HUES48 (cell line): ENCODE data around the gene PSTPIP1.

Experiments
- H3K27ac ChIP-seq: one replicate; pipeline ENCODE4 v1.7.0; 2013; ENCODE audit warnings: low read depth, low read length, inconsistent platforms
- H3K27me3 ChIP-seq: 2 replicates; pipeline ENCODE4 v1.6.1; 2013; ENCODE audit warnings: mild to moderate bottlenecking, low read length; ENCODE audit not compliant: control insufficient read depth, insufficient read depth
- H3K36me3 ChIP-seq: 2 replicates; pipeline ENCODE4 v1.6.1; 2013; ENCODE audit warnings: low read length; ENCODE audit not compliant: control insufficient read depth, insufficient read depth
- H3K4me1 ChIP-seq: 2 replicates; pipeline ENCODE4 v1.6.1; 2013; ENCODE audit warnings: mild to moderate bottlenecking, low read length; ENCODE audit not compliant: control insufficient read depth, insufficient read depth
- H3K4me3 ChIP-seq: 2 replicates; pipeline ENCODE4 v1.5.1; 2013; ENCODE audit warnings: mild to moderate bottlenecking, low read depth, low read length
- H3K9ac ChIP-seq: 2 replicates; pipeline ENCODE4 v1.6.1; 2013; ENCODE audit warnings: mild to moderate bottlenecking, low read depth, low read length, moderate library complexity
- H3K9me3 ChIP-seq: 2 replicates; pipeline ENCODE4 v1.6.1; 2013; ENCODE audit warnings: low read length; ENCODE audit not compliant: control insufficient read depth, insufficient read depth

PSTPIP1 gene

DNA sequence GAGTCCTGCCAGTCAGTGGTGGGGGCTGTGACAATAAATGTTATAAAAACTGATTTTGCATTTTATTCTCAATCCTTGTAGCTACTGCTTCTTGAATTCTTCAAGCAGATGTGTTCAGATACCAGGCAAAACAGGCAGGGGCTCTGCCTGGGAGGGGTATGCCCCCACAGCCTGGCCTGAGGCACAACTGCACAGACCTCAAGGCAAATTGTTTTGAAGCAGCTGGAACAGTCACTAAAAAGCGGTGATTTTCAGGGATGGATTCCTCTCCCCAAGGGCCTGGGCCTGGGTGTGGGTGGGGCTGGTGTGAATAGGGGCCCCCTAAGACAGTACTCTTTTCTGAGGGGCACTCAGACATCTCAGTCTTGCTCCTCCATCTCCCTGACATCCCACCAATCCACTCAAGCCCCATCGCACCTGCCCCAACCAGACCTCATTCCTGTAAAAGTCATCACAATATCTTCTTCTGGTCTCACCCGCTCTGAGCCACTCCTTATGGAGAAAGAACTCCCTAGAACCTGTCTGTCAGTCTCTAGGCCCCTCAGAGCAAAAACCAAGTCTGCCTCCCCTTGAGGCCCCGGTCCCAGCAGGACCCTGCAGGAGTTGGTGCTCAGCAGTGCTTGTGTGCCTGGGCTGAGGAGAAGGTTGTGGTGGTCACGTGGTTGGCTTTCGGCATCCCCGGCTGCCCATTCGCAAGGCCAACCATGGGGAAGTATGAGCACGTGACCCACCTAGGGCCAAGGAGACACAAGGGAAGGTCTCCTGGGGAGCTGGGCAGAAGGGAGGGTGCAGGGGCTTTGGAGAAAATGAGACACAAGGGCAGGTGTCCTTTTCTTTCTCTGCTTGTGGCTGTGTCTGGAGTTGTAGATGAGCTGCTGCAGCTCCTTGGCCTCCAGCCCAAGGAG lies 2.9 kb upstream of the PSTPIP1 start:
- H3K27me3 ChIP-seq = no peaks in the 10 kb centered on the region
- no peaks in the 10 kb centered on the region for H3K36me3 ChIP-seq
- H3K9me3 ChIP-seq = no peaks in the 10 kb centered on the region
- H3K4me3 ChIP-seq = no peak overlapping the region
- H3K9ac ChIP-seq = no peak overlapping the region
- H3K27ac ChIP-seq = no peak overlapping the region
- peaks cover 6% of the 10 kb centered on the region; the same call in 1 of the 2 replicates for H3K4me1 ChIP-seq

DNA sequence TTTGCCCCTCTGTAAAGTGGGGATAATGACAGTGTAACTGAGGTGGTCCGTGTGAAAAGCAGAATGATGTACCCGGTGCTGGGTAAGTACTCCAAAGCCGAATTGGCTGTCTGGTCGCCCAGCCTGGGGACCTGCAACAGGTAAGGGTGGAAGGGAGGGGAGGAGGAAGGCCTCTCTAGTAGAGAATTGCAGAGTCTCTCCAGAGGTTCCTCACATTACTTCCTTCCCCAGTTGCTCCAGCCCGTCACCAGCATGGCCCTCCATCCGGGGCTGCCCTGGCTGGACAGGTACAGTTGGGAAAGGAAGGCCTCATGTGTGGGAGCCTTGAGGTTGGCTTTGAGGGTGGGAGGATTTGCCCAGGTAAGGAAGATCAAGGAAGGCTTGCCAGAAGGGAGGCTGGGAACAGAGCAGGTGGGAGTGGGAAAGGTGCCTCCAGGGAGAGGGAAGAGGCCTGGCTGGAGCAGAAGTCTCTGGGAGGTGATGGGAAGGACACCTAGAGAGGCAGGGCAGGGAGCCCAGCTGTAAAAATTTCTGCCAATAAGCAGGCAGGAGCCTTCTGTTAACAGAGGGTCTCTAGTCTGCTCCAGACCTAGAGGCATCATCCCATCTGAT lies 1.7 kb upstream of the PSTPIP1 start:
- no peaks in the 10 kb centered on the region for H3K36me3 ChIP-seq
- H3K9ac ChIP-seq = no peak overlapping the region
- H3K27me3 ChIP-seq = no peaks in the 10 kb centered on the region
- no peak overlapping the region for H3K27ac ChIP-seq
- no peaks in the 10 kb centered on the region for H3K9me3 ChIP-seq
- H3K4me3 ChIP-seq = no peak overlapping the region
- H3K4me1 ChIP-seq = peaks cover 6% of the 10 kb centered on the region; the same call in 1 of the 2 replicates

DNA sequence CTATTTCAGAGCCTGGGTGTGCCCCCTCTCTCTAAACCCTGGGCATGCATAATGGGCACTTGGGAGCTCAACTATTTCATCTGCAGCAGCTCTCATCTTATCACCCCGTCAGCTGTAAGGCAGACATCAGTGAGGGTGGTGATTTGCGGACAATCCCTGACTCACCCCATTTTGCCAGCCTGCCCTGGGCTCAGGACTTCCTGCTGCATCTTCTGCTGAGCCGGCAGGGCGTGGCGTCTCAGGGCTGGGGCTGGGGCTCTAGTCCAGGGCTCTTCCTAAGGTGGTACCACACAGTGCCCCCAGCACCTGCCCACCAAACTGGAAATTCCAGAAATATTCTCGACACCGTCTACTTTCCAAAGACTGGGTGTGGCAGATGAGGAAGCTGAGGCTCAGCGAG lies 925 bp upstream of the PSTPIP1 start:
- Histone ChIP-seq H3K27me3 (no peaks in the 10 kb centered on the region), H3K27ac (no peak overlapping the region), H3K4me3 (no peak overlapping the region), H3K9me3 (no peaks in the 10 kb centered on the region), H3K9ac (no peak overlapping the region), H3K36me3 (no peaks in the 10 kb centered on the region), H3K4me1 (peaks cover under 1% of the 10 kb centered on the region; the same call in 1 of the 2 replicates)

DNA sequence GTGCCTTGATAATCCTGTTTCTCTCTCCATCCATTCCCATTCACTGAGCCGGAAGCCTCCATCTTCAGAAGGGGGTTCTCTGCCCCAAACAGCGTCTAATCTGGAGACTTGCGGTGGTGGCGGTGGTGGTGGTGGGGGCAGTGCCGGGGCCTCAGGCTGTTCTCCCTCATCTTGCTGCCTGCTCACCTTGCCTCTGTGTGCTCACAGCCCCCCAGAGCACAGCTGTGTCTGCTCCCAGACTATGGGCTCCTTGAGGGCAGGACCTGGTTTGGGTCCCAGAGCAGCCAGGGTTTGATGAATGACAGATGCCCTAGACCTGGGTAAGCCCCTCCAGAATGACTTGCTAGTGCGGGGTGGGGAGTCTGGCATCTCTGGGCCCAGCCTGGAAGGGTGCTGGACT lies 430 bp upstream of the PSTPIP1 start:
- H3K36me3 ChIP-seq = no peaks in the 10 kb centered on the region
- no peaks in the 10 kb centered on the region for H3K27me3 ChIP-seq
- no peak overlapping the region for H3K9ac ChIP-seq
- H3K9me3 ChIP-seq = no peaks in the 10 kb centered on the region
- no peaks in the 10 kb centered on the region for H3K4me1 ChIP-seq
- no peak overlapping the region for H3K4me3 ChIP-seq
- H3K27ac ChIP-seq = no peak overlapping the region

DNA sequence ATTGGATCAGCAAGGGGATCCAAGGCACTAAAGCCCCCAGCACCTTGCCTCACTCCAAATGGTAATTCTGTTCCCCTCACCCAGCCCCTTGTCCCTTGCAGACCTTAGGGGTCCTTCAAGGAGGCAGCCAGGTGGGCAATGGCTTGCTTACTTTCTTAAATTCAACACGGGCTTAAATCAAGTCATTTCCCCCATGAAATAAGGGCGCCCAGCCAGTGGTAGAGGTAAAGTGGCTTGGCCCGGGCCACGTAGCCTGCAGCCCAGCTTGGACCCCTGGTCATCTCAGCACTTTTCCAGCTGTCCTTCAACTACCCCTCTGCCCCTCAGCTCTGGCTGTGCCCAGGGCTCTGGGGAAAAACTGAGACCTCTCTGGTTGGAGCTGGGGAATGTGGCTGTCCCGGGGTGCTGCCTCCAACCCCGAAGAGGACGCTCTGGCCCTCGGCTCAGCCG lies 1.2 kb downstream of the PSTPIP1 start:
- no peak overlapping the region for H3K27ac ChIP-seq
- H3K4me3 ChIP-seq = no peak overlapping the region
- no peaks in the 10 kb centered on the region for H3K36me3 ChIP-seq
- no peaks in the 10 kb centered on the region for H3K4me1 ChIP-seq
- H3K27me3 ChIP-seq = no peaks in the 10 kb centered on the region
- H3K9me3 ChIP-seq = no peaks in the 10 kb centered on the region
- no peak overlapping the region for H3K9ac ChIP-seq

- H3K9me3 ChIP-seq = no peaks in the 10 kb centered on the region
- H3K9ac ChIP-seq = no peak overlapping the region
- H3K27me3 ChIP-seq = no peaks in the 10 kb centered on the region
- H3K36me3 ChIP-seq = no peaks in the 10 kb centered on the region
- H3K4me3 ChIP-seq = no peak overlapping the region
- H3K4me1 ChIP-seq = no peaks in the 10 kb centered on the region
- H3K27ac ChIP-seq = no peak overlapping the region
Measured at GRCh38 chr15:76996526-76997401, 1.8 kb downstream of the PSTPIP1 start.

GRCh38 chr15:76998663-76999285 lies 3.8 kb downstream of the PSTPIP1 start:
- no peaks in the 10 kb centered on the region for H3K9me3 ChIP-seq
- no peak overlapping the region for H3K27ac ChIP-seq
- H3K9ac ChIP-seq = no peak overlapping the region
- no peak overlapping the region for H3K4me3 ChIP-seq
- H3K36me3 ChIP-seq = no peaks in the 10 kb centered on the region
- H3K4me1 ChIP-seq = no peaks in the 10 kb centered on the region
- no peaks in the 10 kb centered on the region for H3K27me3 ChIP-seq

DNA sequence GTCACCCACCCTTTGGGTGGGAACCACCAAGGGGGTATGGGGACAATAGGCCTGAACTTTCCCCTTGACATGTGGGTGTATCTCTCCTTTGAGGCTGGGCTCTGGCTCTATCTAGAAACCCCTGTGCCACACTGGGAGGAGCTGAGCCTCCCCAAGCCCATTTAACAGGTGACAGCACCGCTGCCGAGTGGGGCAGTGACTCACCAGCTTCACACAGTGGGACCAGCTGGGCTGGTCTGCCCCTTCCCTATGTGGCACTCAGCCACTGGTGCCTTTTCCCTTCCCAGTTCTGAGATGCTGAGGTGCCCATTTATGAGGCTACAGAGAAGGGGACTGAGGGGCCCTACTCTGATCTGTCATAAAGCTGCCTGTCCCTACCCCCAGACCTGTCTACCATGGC lies 5.1 kb downstream of the PSTPIP1 start:
- H3K27me3 ChIP-seq = no peaks in the 10 kb centered on the region
- no peak overlapping the region for H3K4me3 ChIP-seq
- H3K9ac ChIP-seq = no peak overlapping the region
- H3K4me1 ChIP-seq = no peaks in the 10 kb centered on the region
- no peak overlapping the region for H3K27ac ChIP-seq
- no peaks in the 10 kb centered on the region for H3K36me3 ChIP-seq
- H3K9me3 ChIP-seq = no peaks in the 10 kb centered on the region

GRCh38 chr15:77001351-77001750 lies 6.4 kb downstream of the PSTPIP1 start:
- no peaks in the 10 kb centered on the region for H3K36me3 ChIP-seq
- no peaks in the 10 kb centered on the region for H3K9me3 ChIP-seq
- no peaks in the 10 kb centered on the region for H3K27me3 ChIP-seq
- H3K4me3 ChIP-seq = no peak overlapping the region
- no peak overlapping the region for H3K27ac ChIP-seq
- H3K4me1 ChIP-seq = no peaks in the 10 kb centered on the region
- H3K9ac ChIP-seq = no peak overlapping the region

DNA sequence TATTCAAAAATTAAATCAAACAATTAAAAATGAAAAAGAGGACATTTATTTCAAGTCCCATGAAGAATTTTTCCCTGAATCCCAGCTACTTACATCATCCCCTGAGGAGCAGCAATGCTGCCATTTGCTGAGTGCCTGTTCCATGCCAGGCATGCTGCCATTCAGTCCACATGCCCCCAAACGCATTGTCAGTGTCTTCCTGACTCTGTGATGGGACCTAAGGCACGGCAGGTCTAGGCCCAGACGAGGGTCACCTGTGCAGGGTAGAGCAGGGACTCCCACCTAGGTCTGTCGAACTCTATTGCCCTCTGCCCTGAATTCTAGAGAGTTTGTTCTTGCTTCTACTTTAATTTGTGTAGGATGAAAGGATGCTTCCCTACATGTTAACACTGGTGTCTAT lies 7.0 kb downstream of the PSTPIP1 start:
- H3K27me3 ChIP-seq = no peaks in the 10 kb centered on the region
- no peak overlapping the region for H3K4me3 ChIP-seq
- no peaks in the 10 kb centered on the region for H3K36me3 ChIP-seq
- no peaks in the 10 kb centered on the region for H3K4me1 ChIP-seq
- no peak overlapping the region for H3K9ac ChIP-seq
- H3K27ac ChIP-seq = no peak overlapping the region
- no peaks in the 10 kb centered on the region for H3K9me3 ChIP-seq
